ENCODE results near the gene FGF21. TPM values are rescaled to one million over a fixed set of nuclear protein-coding genes. Genes with fewer than 3 reads are reported as not detected.
A peak's percentile ranks its signal among the peaks of the same experiment; 100 is the strongest.

FGF21 gene
- total and polyA plus RNA-seq, 10 of the 15 experiments (the other 5 are each of a cell fraction or from before 2014, with no cell fraction given) = not detected

DNA sequence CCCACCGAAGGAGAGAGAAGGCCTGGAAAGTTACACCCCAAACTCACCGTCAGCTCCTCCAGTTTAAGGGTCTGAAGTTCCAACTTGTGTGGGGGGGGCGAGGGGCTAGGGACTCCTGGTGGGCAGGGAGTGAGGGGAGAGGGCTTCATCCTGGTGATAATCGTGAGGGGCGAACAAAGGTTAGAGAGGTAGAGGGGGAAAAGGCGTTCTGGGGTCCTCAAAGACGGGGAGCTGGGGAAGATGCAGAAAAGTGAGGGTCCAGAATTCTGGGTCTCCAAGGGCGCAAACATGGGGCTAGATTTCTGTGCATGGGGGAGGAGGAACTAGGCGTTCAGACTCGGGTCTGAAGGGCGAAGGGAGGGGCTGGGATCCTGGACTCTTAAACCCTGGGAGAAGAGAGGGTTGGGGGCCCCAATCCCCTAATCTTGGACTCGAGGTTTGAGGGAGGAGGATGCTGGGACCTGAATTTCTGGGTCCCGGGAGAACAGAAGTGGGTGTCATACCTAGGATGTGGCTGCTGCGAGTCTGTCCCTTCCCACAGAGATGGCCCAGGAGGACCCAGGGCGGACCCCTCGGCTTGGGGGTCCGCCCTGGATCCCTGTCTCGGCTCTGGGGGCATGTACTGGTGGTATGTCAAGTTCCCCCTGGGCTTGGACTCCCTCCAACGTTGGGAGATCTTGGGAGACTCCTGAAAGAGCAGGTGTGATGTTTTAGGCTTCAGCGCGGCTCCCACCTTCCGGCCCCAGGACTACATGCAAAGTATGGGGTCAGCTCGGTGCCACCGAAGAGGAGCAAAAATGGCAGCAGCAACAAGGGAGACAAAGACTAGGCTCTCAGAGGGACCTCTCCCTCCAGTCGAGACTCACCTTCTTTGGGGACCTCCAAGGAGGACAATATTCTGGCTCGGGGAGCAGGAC lies 40.3 kb upstream of the FGF21 start:
- ChIA-PET POLR2A (interaction anchor here (0.5 to 3.0 kb wide), 5 partner anchors 10 to 738 kb away, joined by 3 to 7 read pairs (median 4); partner anchors contain the start of gene ALDH16A1), RAD21 (ENCODE audit: unreplicated experiment) (interaction anchor here (1.0 to 1.4 kb wide), 3 partner anchors 9 to 69 kb away, joined by 4 read pairs; partner anchors contain the start of gene CA11), CTCF (interaction anchor here (1.8 kb wide), 1 partner anchor 40 kb away, joined by 6 read pairs; no protein-coding TSS in a partner anchor), SMC1A (ENCODE audit: uncharacterized antibody, unreplicated experiment) (interaction anchor here (0.6 to 1.1 kb wide), 2 partner anchors 69 to 131 kb away, joined by 3 to 5 read pairs; partner anchors contain the start of gene CA11)
- no peaks in the 10 kb centered on the region for H3K36me3 ChIP-seq (ENCODE audit: control insufficient read depth in 2 of 2, insufficient read depth in 2 of 2, low read length in 1 of 2)
- H3K4me1 ChIP-seq (ENCODE audit: control insufficient read depth, insufficient read depth, low read length) = peaks cover 16% of the 10 kb centered on the region
- H3K27me3 ChIP-seq (replicated peaks in 1 of 2; ENCODE audit: control insufficient read depth in 2 of 2, insufficient read depth in 2 of 2, low read length in 1 of 2) = no peaks in the 10 kb centered on the region
- peak overlapping the region; percentile 87 for H3K9ac ChIP-seq (ENCODE audit: control insufficient read depth, insufficient read depth, low read length)
- no peaks in the 10 kb centered on the region for H4K20me1 ChIP-seq (ENCODE audit: control insufficient read depth, insufficient read depth)
- no peak for TF ChIP-seq ZNF622 (IDR thresholded peaks at IDR 0.05)
- TF ChIP-seq, protein P1, sequence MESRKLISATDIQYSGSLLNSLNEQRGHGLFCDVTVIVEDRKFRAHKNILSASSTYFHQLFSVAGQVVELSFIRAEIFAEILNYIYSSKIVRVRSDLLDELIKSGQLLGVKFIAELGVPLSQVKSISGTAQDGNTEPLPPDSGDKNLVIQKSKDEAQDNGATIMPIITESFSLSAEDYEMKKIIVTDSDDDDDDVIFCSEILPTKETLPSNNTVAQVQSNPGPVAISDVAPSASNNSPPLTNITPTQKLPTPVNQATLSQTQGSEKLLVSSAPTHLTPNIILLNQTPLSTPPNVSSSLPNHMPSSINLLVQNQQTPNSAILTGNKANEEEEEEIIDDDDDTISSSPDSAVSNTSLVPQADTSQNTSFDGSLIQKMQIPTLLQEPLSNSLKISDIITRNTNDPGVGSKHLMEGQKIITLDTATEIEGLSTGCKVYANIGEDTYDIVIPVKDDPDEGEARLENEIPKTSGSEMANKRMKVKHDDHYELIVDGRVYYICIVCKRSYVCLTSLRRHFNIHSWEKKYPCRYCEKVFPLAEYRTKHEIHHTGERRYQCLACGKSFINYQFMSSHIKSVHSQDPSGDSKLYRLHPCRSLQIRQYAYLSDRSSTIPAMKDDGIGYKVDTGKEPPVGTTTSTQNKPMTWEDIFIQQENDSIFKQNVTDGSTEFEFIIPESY (IDR thresholded peaks at IDR 0.05) = no peak
- TF ChIP-seq, protein P2, sequence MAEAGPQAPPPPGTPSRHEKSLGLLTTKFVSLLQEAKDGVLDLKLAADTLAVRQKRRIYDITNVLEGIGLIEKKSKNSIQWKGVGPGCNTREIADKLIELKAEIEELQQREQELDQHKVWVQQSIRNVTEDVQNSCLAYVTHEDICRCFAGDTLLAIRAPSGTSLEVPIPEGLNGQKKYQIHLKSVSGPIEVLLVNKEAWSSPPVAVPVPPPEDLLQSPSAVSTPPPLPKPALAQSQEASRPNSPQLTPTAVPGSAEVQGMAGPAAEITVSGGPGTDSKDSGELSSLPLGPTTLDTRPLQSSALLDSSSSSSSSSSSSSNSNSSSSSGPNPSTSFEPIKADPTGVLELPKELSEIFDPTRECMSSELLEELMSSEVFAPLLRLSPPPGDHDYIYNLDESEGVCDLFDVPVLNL (IDR thresholded peaks at IDR 0.05; ENCODE audit: low read depth, low read length) = no peak
- TF ChIP-seq SREBF1 (IDR thresholded peaks at IDR 0.05; ENCODE audit: low read length) = no peak
- peak; percentile 61; the same call in 1 of the 3 replicates for TF ChIP-seq POU2F2 (IDR thresholded peaks at IDR 0.05; ENCODE audit: borderline replicate concordance, low read depth, low read length)
- TF ChIP-seq BMI1 (IDR thresholded peaks at IDR 0.05; ENCODE audit: borderline replicate concordance) = no peak
- TF ChIP-seq SIN3A (IDR thresholded peaks at IDR 0.05; ENCODE audit: low read depth, low read length) = no peak
- peak; percentile 17; the same call in 1 of the 2 replicates for TF ChIP-seq NBN (IDR thresholded peaks at IDR 0.05)
- no peak for TF ChIP-seq PAX8 (IDR thresholded peaks at IDR 0.05)
- TF ChIP-seq, protein P3, sequence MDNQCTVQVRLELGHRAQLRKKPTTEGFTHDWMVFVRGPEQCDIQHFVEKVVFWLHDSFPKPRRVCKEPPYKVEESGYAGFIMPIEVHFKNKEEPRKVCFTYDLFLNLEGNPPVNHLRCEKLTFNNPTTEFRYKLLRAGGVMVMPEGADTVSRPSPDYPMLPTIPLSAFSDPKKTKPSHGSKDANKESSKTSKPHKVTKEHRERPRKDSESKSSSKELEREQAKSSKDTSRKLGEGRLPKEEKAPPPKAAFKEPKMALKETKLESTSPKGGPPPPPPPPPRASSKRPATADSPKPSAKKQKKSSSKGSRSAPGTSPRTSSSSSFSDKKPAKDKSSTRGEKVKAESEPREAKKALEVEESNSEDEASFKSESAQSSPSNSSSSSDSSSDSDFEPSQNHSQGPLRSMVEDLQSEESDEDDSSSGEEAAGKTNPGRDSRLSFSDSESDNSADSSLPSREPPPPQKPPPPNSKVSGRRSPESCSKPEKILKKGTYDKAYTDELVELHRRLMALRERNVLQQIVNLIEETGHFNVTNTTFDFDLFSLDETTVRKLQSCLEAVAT (IDR thresholded peaks at IDR 0.05) = 0 out of 2 replicates have a peak, but pooled peaks have one; percentile 22
- no peak for TF ChIP-seq RELA (IDR thresholded peaks at IDR 0.05; ENCODE audit: borderline replicate concordance, partially characterized antibody)
- TF ChIP-seq IKZF1 (conservative IDR thresholded peaks at IDR 0.05) = peak; percentile 8; the same call in 1 of the 2 replicates
- TF ChIP-seq PML (IDR thresholded peaks at IDR 0.05; ENCODE audit: low read length) = no peak
- TF ChIP-seq ETV6 (conservative IDR thresholded peaks at IDR 0.05 in 1 of 2, IDR thresholded peaks at IDR 0.05 in 1 of 2; ENCODE audit: borderline replicate concordance in 1 of 2, low read depth in 1 of 2) = no peak
- no peak for TF ChIP-seq TCF3 (IDR thresholded peaks at IDR 0.05; ENCODE audit: borderline replicate concordance, insufficient read depth, low read depth, low read length)
- no peak for TF ChIP-seq EGR1 (IDR thresholded peaks at IDR 0.05; ENCODE audit: borderline replicate concordance in 1 of 2, low read depth in 2 of 2, low read length in 2 of 2)
- no peaks in the 10 kb centered on the region for H3K79me2 ChIP-seq (ENCODE audit: control insufficient read depth, insufficient read depth, low read length)
- in situ Hi-C loops (cut with MboI) = no loop called here
- intact Hi-C loops (cut with micrococcal nuclease; ENCODE audit: unreplicated experiment) = no loop called here
- BruUV-seq (replicated peaks) = no TSS peak
- no peak for DNase-seq (ENCODE audit: low read depth, low spot score)
- peak overlapping the region; percentile 89 for H3K4me2 ChIP-seq (ENCODE audit: control insufficient read depth, insufficient read depth)
- peak overlapping the region; percentile 91 for H2AFZ ChIP-seq (ENCODE audit: control insufficient read depth, low read depth, low read length)
- WGBS (ENCODE audit: insufficient coverage, insufficient replicate concordance, low lambda C conversion rate, missing lambda C conversion rate) = 13% methylated on average over 26 of the region's 26 CpGs
- H3K9me3 ChIP-seq (replicated peaks; ENCODE audit: control insufficient read depth, insufficient read depth, low read length) = no peaks in the 10 kb centered on the region; the same call in 2 of the 3 replicates
- peak overlapping the region; percentile 95 for H3K4me3 ChIP-seq
- no peak for FAIRE-seq
- no peak for ATAC-seq
- peak overlapping the region; percentile 71; the same call in 1 of the 2 replicates for H3K27ac ChIP-seq (ENCODE audit: control insufficient read depth, insufficient read depth)

Data from GM12878 (cell line).